Medulla oblongata (tissue), 1 donor: ENCODE results near the gene AKAP12.
"Not testable (repeated sequence)": the region's sequence is repeated elsewhere in the genome, so short reads cannot be mapped to it uniquely, and the experiment has no call there.

Source experiments
- DNase-seq: peaks from one replicate; pipeline ENCODE4 v3.0.0-alpha.2; 2015; ENCODE audit errors: extremely low spot score

AKAP12 gene

DNA sequence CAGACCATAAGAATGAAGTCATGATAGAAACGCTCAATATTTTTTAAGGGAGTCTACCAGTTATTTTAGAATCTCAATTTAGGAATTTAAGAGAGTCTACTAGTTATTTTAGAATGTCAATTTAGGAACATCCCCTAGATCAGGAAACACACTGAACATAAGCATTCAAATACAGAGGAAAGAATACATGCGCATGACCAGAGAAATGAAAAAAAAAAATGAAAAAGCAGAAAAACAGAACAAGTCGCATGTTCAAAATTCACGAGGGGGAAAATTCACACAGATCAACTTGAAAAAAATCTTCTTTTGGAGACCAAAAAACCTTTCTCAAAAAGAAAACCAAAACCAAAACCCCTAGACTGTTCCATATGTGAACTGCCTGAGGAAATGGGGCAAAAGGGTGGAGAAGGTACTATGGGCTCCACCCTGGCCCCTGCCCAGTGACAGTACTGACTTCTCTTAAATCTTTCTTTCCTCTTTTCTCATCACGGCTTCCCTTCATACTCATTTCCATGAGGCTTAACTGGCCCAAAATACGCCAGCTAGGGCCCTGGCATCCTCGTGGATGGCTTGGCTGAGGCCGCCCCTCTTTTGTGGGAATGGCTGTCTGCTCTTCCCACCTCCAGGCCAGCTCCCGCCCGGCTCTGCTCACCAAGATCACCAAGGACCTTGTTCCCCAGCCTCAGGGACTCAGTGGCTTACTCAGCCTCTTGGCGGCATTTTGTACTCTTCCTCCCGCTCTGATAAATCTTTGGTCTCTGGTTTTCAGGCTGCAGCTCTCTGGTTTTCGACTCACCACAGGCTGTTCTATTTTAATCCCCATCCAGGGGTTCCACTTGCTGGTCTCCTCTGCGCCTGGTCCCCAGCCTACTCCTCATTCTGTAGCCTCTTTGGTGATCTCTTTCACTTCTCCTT lies 140.4 kb downstream of the AKAP12 start:
- DNase-seq: peak; percentile 41

- no peak for DNase-seq
Measured at GRCh38 chr6:151380848-151381205, 141.1 kb downstream of the AKAP12 start.

GRCh38 chr6:151381722-151382121 lies 142.0 kb downstream of the AKAP12 start:
- no peak for DNase-seq

DNA sequence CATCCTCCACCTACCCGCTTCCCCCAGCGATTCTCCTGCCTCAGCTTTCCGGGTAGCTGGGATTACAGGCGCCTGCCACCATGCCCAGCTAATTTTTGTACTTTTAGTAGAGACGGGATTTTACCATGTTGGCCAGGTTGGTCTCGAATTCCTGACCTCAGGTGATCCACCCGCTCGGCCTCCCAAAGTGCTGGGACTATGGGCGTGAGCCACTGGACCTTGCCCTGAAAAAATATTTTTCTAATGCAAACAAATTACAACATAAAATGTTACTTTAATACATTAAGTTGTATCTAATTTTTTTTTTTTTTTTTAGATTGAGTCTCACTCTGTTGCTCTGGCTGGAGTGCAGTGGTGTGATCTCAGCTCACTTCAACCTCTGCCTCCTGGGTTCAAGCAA lies 142.9 kb downstream of the AKAP12 start:
- not testable (repeated sequence) for DNase-seq

DNA sequence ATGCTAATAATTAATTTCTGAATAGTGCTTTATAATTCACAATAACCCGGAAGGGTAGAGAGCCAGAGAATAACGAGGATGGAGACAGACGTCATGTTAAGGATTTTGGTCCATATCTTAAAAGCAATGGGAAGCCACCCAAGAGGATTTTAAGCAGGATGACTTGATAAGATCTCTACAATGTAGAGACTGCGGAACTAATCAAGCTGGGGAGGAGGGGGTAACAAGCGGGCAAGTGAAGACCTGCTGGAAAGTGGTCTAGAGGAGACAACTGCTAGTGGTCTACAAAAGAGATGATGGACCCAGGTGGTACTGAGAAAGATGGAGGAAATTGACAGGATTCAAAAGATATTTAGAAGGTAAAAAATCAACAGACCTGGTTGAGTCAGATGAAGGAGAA lies 144.4 kb downstream of the AKAP12 start:
- no peak for DNase-seq

DNA sequence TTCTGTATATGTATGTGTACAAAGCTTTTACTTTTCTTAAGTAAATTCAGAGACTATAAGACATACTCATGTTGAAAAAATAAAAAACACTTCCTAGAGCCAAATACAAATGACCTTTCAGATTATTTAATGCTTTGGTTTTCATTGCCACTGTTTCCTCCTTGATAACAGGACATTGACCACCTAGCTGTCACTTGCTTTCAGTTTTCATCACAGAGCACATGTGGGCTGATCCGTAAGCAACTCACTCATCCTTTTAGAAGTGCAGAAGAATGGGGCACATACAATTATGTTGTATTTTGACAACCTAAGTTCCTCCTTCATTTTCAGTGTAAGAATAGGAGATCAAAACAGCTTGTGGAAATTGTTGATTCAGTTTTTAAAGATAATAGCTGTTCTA lies 145.4 kb downstream of the AKAP12 start:
- no peak for DNase-seq

GRCh38 chr6:151387175-151387970 lies 147.6 kb downstream of the AKAP12 start:
- DNase-seq: no peak

GRCh38 chr6:151388236-151388635 lies 148.5 kb downstream of the AKAP12 start:
- no peak for DNase-seq

DNA sequence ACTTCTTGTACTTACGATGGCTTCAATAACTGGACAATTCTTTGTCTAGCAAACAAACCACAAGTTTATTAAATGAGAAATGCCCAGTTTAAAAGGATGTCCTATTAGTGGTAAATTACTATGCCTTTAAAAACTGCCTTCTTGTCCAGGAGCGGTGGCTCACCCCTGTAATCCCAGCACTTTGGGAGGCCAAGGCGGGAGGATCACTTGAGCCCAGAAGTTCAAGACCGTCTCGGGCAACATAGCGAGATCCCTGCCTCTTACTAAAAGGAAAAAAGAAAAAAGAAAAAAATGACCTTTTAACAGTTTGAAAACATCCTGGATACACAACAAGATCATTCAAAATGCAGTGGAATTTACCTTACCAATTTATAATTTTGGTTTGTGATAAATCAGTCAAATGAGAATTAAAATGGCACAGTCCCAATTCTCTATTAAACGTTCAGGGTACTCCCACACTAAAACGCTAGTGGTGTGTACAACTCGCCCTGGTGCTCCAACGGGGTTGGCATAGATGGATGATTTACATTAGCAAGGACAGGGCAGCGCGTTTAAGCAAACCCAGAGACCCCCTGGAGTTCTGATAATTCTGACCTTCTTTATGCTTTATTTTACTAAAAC lies 149.3 kb downstream of the AKAP12 start:
- no peak for DNase-seq

GRCh38 chr6:151389618-151390275 lies 150.0 kb downstream of the AKAP12 start:
- DNase-seq: peak; percentile 77

DNA sequence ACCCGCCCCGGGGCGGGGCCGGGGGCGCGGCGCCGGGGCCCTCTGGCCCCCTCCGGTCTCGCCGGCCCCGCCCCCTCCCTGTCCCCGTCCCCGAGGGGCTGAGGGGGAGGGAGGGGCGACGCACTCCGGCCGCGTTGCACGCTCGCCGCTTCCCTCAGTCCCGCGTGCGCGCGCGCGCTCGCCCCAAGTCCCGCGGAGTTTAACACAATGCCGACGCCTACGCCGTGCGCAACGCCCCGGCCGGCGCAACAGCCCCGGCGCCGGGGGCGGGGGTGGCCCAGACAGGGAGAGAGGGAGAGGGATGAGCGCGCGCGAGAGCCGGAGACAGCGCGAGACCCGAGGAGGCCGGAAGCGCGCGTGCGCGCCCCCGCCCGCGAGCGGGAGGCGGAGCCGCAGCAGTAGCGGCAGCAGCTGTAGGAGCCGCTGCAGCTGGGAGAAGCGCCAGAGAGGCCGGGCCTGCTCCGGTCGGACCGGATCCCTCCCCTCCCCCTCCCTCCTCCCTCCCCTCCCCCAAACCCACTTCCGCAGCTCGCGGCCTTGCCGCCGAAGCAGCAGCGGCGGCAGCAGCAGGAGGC lies 150.6 kb downstream of the AKAP12 start:
- peak; percentile 99 for DNase-seq

DNA sequence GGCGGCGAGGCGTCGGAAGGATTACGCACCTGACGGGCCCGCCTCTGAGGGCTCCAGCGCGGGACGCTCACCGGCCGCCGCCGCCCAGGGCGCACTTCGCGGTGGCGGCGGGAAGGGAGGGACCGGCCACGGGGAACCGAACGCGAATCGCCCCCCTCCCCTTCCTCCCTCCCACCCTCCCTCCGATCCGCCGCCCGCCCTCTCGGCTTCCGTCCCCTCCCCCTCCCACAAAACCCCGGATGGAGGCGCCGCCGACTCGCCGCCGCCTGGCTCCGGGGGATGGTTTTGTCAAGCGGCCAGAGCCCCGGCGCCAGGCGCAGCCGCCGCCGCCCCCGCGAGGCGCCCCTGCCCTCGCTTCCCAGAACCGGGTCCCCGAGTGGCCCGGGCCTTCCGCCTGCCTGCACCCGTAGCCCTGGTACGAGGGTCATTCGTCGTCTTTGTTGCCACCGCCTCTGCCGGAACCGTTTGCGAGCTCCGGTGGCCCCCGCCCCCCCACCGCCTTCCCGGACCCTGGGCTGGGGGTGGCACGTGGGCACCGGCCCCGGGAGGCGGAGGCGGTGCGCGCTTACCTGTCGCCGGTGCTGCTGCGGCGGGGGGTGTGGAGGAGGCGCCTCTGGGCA lies 151.2 kb downstream of the AKAP12 start:
- DNase-seq: peak; percentile 58

- DNase-seq: peak; percentile 77
Measured at GRCh38 chr6:151391471-151392413, 152.0 kb downstream of the AKAP12 start, which contains the start of gene ZBTB2. TSS of gene ZBTB2 (minus strand) at chr6:151391559. CDS start at chr6:151373637, 17,922 bp downstream.

- no peak for DNase-seq
Measured at GRCh38 chr6:151392427-151392826, 152.7 kb downstream of the AKAP12 start.

DNA sequence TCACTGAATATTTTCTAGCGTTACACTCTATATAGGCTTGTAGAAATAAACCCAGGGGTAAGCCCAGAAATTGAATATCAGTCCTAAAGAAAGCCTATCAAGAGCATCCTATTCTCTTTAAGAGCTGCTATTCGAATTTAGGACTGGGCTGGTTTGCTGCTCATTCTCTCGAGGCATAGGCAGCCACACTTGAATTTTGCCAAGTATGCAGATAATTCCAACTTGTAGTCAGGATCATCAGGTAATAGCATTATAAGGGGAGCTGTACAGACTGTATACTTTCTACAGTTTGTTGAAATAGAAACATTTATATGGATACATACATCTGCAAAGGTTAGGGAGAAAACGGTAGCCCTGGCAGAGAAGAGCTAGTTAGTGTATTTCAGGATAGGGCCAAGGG lies 153.6 kb downstream of the AKAP12 start:
- no peak for DNase-seq

GRCh38 chr6:151399679-151400078 lies 159.9 kb downstream of the AKAP12 start:
- DNase-seq: no peak

DNA sequence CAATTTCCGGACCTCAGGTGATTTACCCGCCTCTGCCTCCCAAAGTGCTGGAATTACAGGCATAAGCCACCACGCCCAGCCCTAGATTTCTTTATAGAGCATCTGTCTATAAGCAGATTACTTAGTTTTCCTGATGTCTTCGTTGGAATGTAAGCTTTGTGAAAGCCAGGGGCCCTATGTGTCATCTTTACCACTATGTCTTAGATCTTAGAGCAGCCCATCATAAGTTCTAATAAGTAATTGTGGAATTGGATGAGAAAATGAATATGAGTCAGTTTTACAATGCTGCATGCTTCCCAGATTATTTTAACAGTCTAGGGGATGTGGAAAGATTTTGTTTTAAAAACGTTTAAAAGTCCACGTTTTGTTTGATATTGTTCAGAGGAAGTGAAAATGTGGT lies 160.7 kb downstream of the AKAP12 start:
- DNase-seq: no peak

DNA sequence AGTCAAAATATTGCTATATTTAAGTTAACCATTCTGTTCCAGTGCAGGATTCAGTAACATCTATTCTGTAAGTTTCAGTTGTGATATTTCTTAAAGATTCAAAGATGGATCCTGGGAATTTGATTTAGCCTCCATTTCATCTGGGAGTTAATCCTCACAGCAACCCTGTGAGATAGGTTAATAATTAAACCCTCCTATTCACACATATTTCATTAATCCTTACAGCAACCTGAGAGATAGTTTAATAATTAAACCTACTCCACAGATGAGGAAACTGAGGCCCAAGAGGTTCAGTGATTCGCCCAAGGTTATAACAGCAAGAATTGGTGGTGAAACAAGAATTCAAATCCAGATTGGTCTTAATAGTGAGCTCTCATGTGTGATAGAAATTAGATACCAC lies 162.5 kb downstream of the AKAP12 start:
- DNase-seq: no peak

- no peak for DNase-seq
Measured at GRCh38 chr6:151403919-151404308, 164.1 kb downstream of the AKAP12 start.
